Type B pancreatic cell (in vitro differentiated cells): ENCODE results near the gene YPEL1. TPM values are rescaled to one million over a fixed set of nuclear protein-coding genes. Genes with fewer than 3 reads are reported as not detected.
"Not testable (repeated sequence)": the region's sequence is repeated elsewhere in the genome, so short reads cannot be mapped to it uniquely, and the experiment has no call there.

ENCODE experiments used
- DNase-seq: peaks from one replicate; pipeline ENCODE4 v3.0.0; 2021; ENCODE audit warnings: mixed read lengths; ENCODE audit not compliant: unreplicated experiment; ENCODE audit errors: extremely low spot score
- H3K27ac Mint-ChIP-seq: 2 replicates; pipeline ENCODE4 v1.8.0; 2021; ENCODE audit warnings: mild to moderate bottlenecking, mixed read lengths
- H3K27me3 Mint-ChIP-seq: 2 replicates; pipeline ENCODE4 v1.8.0; 2021; ENCODE audit warnings: mixed read lengths
- H3K36me3 Mint-ChIP-seq: 2 replicates; pipeline ENCODE4 v1.8.0; 2021; ENCODE audit warnings: mixed read lengths
- H3K4me1 Mint-ChIP-seq: one replicate; pipeline ENCODE4 v1.8.0; 2021; ENCODE audit warnings: mixed read lengths; ENCODE audit not compliant: unreplicated experiment
- H3K4me3 Mint-ChIP-seq: 2 replicates; pipeline ENCODE4 v1.8.0; 2021; ENCODE audit warnings: mild to moderate bottlenecking, mixed read lengths
- H3K9me3 Mint-ChIP-seq: 2 replicates; pipeline ENCODE4 v1.8.0; 2021; ENCODE audit warnings: mixed read lengths
- CTCF ChIP-seq: fragments of 200-600 bp; sonication (generic); conservative IDR thresholded peaks from 2 replicates; pipeline ENCODE4 v1.5.0; 2021; ENCODE audit warnings: antibody characterized with exemption, mild to moderate bottlenecking
- total RNA-seq: library from RNA; stranded (reverse); gene quantifications from 2 replicates; pipeline ENCODE4 v1.2.1, GENCODE V29; 2021; ENCODE audit warnings: low replicate concordance

Gene YPEL1
- total RNA-seq, 1 donor from 2014 or later = 19.3 TPM

- Mint-ChIP-seq H3K36me3 (peaks cover 8% of the 10 kb centered on the region), H3K4me3 (no peak overlapping the region), H3K27ac (no peak overlapping the region), H3K9me3 (no peaks in the 10 kb centered on the region), H3K4me1 (no peaks in the 10 kb centered on the region), H3K27me3 (no peaks in the 10 kb centered on the region)
- DNase-seq = no peak
- TF ChIP-seq CTCF = no peak
Observed at GRCh38 chr22:21681566-21682370, 53.8 kb downstream of the YPEL1 start.

- no peak for TF ChIP-seq CTCF
- no peaks in the 10 kb centered on the region for H3K9me3 Mint-ChIP-seq
- H3K4me1 Mint-ChIP-seq = no peaks in the 10 kb centered on the region
- no peak for DNase-seq
- no peak overlapping the region for H3K4me3 Mint-ChIP-seq
- peaks cover 8% of the 10 kb centered on the region for H3K36me3 Mint-ChIP-seq
- H3K27ac Mint-ChIP-seq = no peak overlapping the region
- H3K27me3 Mint-ChIP-seq = no peaks in the 10 kb centered on the region
Observed at GRCh38 chr22:21680830-21681565, 54.6 kb downstream of the YPEL1 start.

GRCh38 chr22:21679383-21679782 is 56.2 kb downstream of the YPEL1 start:
- Mint-ChIP-seq H3K27ac (no peak overlapping the region), H3K27me3 (no peaks in the 10 kb centered on the region), H3K9me3 (no peaks in the 10 kb centered on the region), H3K4me1 (no peaks in the 10 kb centered on the region), H3K4me3 (no peak overlapping the region), H3K36me3 (peaks cover 12% of the 10 kb centered on the region)
- no peak for TF ChIP-seq CTCF
- DNase-seq = no peak

- not testable (repeated sequence) for H3K27me3 Mint-ChIP-seq, H3K9me3 Mint-ChIP-seq, H3K4me1 Mint-ChIP-seq, H3K27ac Mint-ChIP-seq, H3K4me3 Mint-ChIP-seq, DNase-seq
- peaks cover 12% of the 10 kb centered on the region for H3K36me3 Mint-ChIP-seq
Observed at GRCh38 chr22:21678842-21679241, 56.8 kb downstream of the YPEL1 start.

GRCh38 chr22:21677606-21678443 is 57.8 kb downstream of the YPEL1 start:
- Mint-ChIP-seq H3K27me3 (no peaks in the 10 kb centered on the region), H3K4me1 (no peaks in the 10 kb centered on the region), H3K36me3 (peaks cover 12% of the 10 kb centered on the region), H3K4me3 (no peak overlapping the region), H3K27ac (no peak overlapping the region), H3K9me3 (no peaks in the 10 kb centered on the region)
- TF ChIP-seq CTCF = no peak
- no peak for DNase-seq
